Activated CD4-positive, alpha-beta T cell treated with anti-CD3 and anti-CD28 coated beads, Interleukin-2, amount 10 ng/mL, durations not matched to agents 24 days and 14 days (primary cell): ENCODE data around the gene COMMD1. TPM values are rescaled to one million over a fixed set of nuclear protein-coding genes. Genes with fewer than 3 reads are reported as not detected.
"Not testable (repeated sequence)": the region's sequence is repeated elsewhere in the genome, so short reads cannot be mapped to it uniquely, and the experiment has no call there.

Source experiments
- DNase-seq: peaks from one replicate; pipeline ENCODE4 v3.0.0; 2022
- H3K27ac Mint-ChIP-seq: one replicate; pipeline ENCODE4 v1.8.0; 2022; ENCODE audit warnings: mild to moderate bottlenecking, mixed read lengths
- H3K27me3 Mint-ChIP-seq: one replicate; pipeline ENCODE4 v1.8.0; 2022; ENCODE audit warnings: mixed read lengths
- H3K36me3 Mint-ChIP-seq: one replicate; pipeline ENCODE4 v1.8.0; 2022; ENCODE audit warnings: low read depth, mild to moderate bottlenecking, mixed read lengths
- H3K4me1 Mint-ChIP-seq: one replicate; pipeline ENCODE4 v1.8.0; 2021; ENCODE audit warnings: mixed read lengths
- H3K4me3 Mint-ChIP-seq: one replicate; pipeline ENCODE4 v1.8.0; 2022; ENCODE audit warnings: mild to moderate bottlenecking, moderate library complexity, mixed read lengths
- H3K9me3 Mint-ChIP-seq: one replicate; pipeline ENCODE4 v1.8.0; 2021; ENCODE audit warnings: mixed read lengths
- intact Hi-C: fragments of 100-400 bp; cut with micrococcal nuclease; formaldehyde crosslinking; loops from one replicate; pipeline ENCODE4 v1.15.1; 2023
- total RNA-seq: library from RNA; stranded (reverse); gene quantifications from 2 replicates; pipeline ENCODE4 v1.2.3, GENCODE V29; 2022

The COMMD1 gene
- 27.2 and 27.6 TPM in 2 replicates for total RNA-seq

DNA sequence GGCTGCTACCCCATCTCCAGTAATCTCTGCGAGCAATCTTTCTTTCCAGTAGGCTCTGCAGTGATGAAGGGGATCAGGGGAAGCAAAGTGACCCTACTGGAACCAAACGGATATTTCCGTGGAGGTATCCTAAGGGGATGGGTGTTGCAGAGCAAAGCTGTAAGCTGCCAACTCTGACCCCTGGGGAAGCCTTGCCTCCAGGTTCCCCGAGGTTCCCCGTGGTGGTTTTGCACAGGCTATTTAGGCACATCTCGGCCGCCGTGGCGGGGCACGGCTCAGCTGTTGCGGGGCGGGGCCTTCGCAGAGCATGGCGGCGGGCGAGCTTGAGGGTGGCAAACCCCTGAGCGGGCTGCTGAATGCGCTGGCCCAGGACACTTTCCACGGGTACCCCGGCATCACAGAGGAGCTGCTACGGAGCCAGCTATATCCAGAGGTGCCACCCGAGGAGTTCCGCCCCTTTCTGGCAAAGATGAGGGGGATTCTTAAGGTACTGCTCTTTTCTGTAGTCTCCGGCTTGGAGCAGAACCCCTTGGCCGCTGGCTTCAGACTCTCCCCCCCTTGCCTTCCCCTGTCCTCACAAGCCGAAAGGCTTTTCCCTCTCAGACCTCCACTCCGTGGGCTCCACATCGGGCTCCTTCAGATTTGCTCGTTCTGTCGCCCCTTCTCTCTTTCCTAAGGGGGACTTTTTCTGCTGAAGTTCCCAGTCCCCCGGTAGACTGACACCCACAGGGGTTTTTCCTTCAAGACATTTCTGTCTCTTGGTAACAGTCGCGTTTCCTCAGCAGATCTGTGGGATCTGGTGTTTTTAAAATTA, at the start of gene COMMD1:
TSS of gene COMMD1 (plus strand) at position 303 of the 814 bp plus-strand sequence. CDS start at position 308, 5 bp downstream.
- intact Hi-C loops, result loop anchor here (1.0 to 5.0 kb wide), 4 partner anchors 17 to 402 kb away; partner anchors contain the start of genes B3GNT2, CCT4 and FAM161A
- peak; percentile 95 for DNase-seq
- Mint-ChIP-seq H3K36me3 (no peaks in the 10 kb centered on the region), H3K27me3 (no peaks in the 10 kb centered on the region), H3K9me3 (no peaks in the 10 kb centered on the region), H3K4me3 (peak within 1 kb of the TSS; percentile 89), H3K4me1 (peaks cover 10% of the 10 kb centered on the region), H3K27ac (peak within 1 kb of the TSS; percentile 82)

- H3K27me3 Mint-ChIP-seq, result no peaks in the 10 kb centered on the region
- DNase-seq, result no peak
- H3K27ac Mint-ChIP-seq, result no peak overlapping the region
- H3K4me3 Mint-ChIP-seq, result no peak overlapping the region
- H3K4me1 Mint-ChIP-seq, result peaks cover 16% of the 10 kb centered on the region
- intact Hi-C loops, result loop anchor here (10.0 kb wide), 1 partner anchor 382 kb away; the partner anchor contains the start of gene USP34
- H3K9me3 Mint-ChIP-seq, result no peaks in the 10 kb centered on the region
- peaks cover 17% of the 10 kb centered on the region for H3K36me3 Mint-ChIP-seq
Measured at GRCh38 chr2:61857224-61857623, 48.2 kb upstream of the COMMD1 start.

- Mint-ChIP-seq H3K27me3 (no peaks in the 10 kb centered on the region), H3K9me3 (no peaks in the 10 kb centered on the region), H3K4me1 (peaks cover 2% of the 10 kb centered on the region), H3K4me3 (no peak overlapping the region), H3K36me3 (peaks cover 52% of the 10 kb centered on the region), H3K27ac (no peak overlapping the region)
- DNase-seq, result no peak
- intact Hi-C loops, result no loop called here
Measured at GRCh38 chr2:61862085-61862484, 43.4 kb upstream of the COMMD1 start.

GRCh38 chr2:61866482-61867089, 38.9 kb upstream of the COMMD1 start:
- H3K4me1 Mint-ChIP-seq, intact Hi-C loops, H3K27ac Mint-ChIP-seq, H3K27me3 Mint-ChIP-seq, H3K9me3 Mint-ChIP-seq, H3K4me3 Mint-ChIP-seq, DNase-seq: not testable (repeated sequence)
- H3K36me3 Mint-ChIP-seq, result peaks cover 71% of the 10 kb centered on the region

- intact Hi-C loops, result no loop called here
- no peaks in the 10 kb centered on the region for H3K4me1 Mint-ChIP-seq
- no peak overlapping the region for H3K27ac Mint-ChIP-seq
- peaks cover 67% of the 10 kb centered on the region for H3K36me3 Mint-ChIP-seq
- H3K27me3 Mint-ChIP-seq, result no peaks in the 10 kb centered on the region
- H3K9me3 Mint-ChIP-seq, result no peaks in the 10 kb centered on the region
- no peak overlapping the region for H3K4me3 Mint-ChIP-seq
- DNase-seq, result no peak
Measured at GRCh38 chr2:61876400-61876799, 29.1 kb upstream of the COMMD1 start.

GRCh38 chr2:61877571-61878245, 27.8 kb upstream of the COMMD1 start:
- Mint-ChIP-seq H3K36me3 (peaks cover 67% of the 10 kb centered on the region), H3K4me3 (no peak overlapping the region), H3K4me1 (no peaks in the 10 kb centered on the region), H3K27me3 (no peaks in the 10 kb centered on the region), H3K9me3 (no peaks in the 10 kb centered on the region), H3K27ac (no peak overlapping the region)
- intact Hi-C loops, result no loop called here
- DNase-seq, result no peak

DNA sequence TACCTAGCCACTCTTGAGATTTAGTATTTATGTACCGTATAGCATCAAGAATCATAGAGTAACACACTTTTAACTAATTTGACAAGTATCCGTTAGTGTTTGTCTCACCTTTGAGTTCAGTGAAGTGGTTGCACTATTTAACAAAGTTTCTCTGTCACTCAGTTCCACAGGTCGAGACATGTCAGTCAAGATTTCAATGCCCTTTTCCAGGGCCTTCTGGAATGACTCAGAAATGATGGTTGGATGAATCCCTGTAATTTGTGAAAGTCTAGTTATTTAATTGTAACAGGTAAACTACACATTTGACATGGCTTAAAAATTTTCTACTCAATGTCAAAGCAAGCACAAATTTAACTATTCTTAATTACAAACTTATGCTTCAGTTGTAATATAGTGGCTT, 26.7 kb upstream of the COMMD1 start:
- Mint-ChIP-seq H3K27ac (no peak overlapping the region), H3K4me3 (no peak overlapping the region), H3K4me1 (no peaks in the 10 kb centered on the region), H3K27me3 (no peaks in the 10 kb centered on the region), H3K9me3 (no peaks in the 10 kb centered on the region), H3K36me3 (peaks cover 67% of the 10 kb centered on the region)
- intact Hi-C loops, result no loop called here
- DNase-seq, result no peak

DNA sequence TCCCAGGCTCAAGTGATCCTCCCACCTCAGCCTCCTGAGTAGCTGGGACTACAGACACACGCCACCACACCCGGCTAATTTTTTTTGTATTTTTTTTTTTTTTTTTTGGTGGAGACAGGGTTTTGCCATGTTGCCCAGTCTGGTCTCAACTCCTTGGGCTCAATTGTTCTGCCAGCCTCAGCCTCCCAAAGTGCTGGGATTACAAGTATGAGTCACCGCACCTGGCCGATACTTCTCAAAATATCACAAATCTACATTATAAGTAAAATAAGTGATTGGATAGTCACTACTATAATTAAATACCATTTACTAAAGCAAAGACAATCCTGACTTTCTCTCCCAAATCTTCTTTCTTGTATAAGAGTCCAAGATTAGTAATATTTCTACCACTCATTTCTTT, 26.1 kb upstream of the COMMD1 start:
- H3K9me3 Mint-ChIP-seq, H3K27me3 Mint-ChIP-seq, H3K4me1 Mint-ChIP-seq, intact Hi-C loops, H3K4me3 Mint-ChIP-seq, H3K27ac Mint-ChIP-seq, DNase-seq: not testable (repeated sequence)
- H3K36me3 Mint-ChIP-seq, result peaks cover 62% of the 10 kb centered on the region

DNA sequence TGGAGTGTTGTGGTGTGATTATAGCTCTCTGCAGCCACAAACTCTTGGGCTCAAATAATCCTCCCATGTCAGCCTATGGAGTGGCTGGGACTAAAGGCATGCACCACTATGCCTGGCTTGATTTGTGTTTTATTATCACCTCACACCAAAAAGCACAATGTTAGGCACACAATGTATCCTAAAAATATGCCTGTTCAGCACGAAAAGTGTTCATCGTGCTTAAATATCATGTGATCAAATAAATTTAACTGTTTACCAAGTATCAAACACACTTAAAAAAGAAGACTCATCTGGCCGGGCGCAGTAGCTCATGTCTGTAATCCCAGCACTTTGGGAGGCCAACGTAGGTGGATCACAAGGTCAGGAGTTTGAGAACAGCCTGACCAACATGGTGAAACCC, 22.6 kb upstream of the COMMD1 start:
- no peak overlapping the region for H3K4me3 Mint-ChIP-seq
- no peaks in the 10 kb centered on the region for H3K9me3 Mint-ChIP-seq
- no peak overlapping the region for H3K27ac Mint-ChIP-seq
- no peak for DNase-seq
- peaks cover 17% of the 10 kb centered on the region for H3K4me1 Mint-ChIP-seq
- intact Hi-C loops, result loop anchor here (10.0 kb wide), 1 partner anchor 822 kb away; the partner anchor contains the start of gene EHBP1
- peaks cover 65% of the 10 kb centered on the region for H3K36me3 Mint-ChIP-seq
- no peaks in the 10 kb centered on the region for H3K27me3 Mint-ChIP-seq

DNA sequence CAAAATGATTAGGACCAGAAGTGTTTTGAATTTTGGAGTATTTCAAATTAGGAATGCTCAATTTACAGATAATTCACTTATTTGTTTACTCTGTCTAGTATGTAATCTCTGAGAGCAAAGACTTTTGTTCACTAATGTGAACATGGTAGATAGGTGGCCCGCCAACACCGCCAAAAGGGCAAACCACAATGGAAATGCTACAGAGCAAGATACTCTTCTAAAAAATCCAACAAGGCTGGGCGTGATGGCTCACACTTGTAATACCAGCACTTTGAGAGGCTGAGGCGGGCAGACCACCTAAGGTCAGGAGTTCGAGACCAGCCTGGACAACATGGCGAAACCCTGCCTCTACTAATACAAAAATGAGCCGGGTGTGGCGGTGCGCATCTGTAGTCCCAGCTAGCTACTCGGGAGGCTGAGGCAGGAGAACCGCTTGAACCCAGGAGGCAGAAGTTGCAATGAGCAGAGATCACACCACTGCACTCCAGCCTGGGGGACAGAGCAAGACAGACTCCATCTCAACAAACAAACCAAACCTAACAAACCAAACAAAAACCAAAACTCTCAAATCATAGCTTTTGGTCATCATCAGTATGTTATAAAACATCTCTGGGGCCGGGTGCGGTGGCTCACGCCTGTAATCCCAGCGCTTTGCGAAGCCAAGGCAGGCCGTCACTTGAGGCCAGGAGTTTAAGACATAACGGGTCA, 19.4 kb upstream of the COMMD1 start:
- Mint-ChIP-seq H3K27me3 (no peaks in the 10 kb centered on the region), H3K36me3 (peaks cover 47% of the 10 kb centered on the region), H3K9me3 (no peaks in the 10 kb centered on the region), H3K4me1 (peaks cover 22% of the 10 kb centered on the region), H3K27ac (no peak overlapping the region), H3K4me3 (peak overlapping the region; percentile 99)
- DNase-seq, result no peak
- intact Hi-C loops, result loop anchor here (10.0 kb wide), 1 partner anchor 819 kb away; the partner anchor contains the start of gene EHBP1

- intact Hi-C loops, result loop anchor here (1.0 to 10.0 kb wide), 9 partner anchors 18 to 1701 kb away; partner anchors contain the start of genes COMMD1, EHBP1, FAM161A and MDH1
- Mint-ChIP-seq H3K27ac (peak overlapping the region; percentile 99), H3K36me3 (peaks cover 37% of the 10 kb centered on the region), H3K4me3 (peak overlapping the region; percentile 99), H3K9me3 (no peaks in the 10 kb centered on the region), H3K4me1 (peaks cover 22% of the 10 kb centered on the region), H3K27me3 (no peaks in the 10 kb centered on the region)
- DNase-seq, result peak; percentile 75
Measured at GRCh38 chr2:61887717-61888266, 17.7 kb upstream of the COMMD1 start.

- H3K9me3 Mint-ChIP-seq, result no peaks in the 10 kb centered on the region
- intact Hi-C loops, result loop anchor here (1.0 to 10.0 kb wide), 9 partner anchors 17 to 1700 kb away; partner anchors contain the start of genes COMMD1, EHBP1, FAM161A and MDH1
- H3K4me3 Mint-ChIP-seq, result peak within 1 kb of the TSS; percentile 99
- H3K36me3 Mint-ChIP-seq, result peaks cover 34% of the 10 kb centered on the region
- no peaks in the 10 kb centered on the region for H3K27me3 Mint-ChIP-seq
- peak within 1 kb of the TSS; percentile 99 for H3K27ac Mint-ChIP-seq
- peak; percentile 97 for DNase-seq
- peaks cover 22% of the 10 kb centered on the region for H3K4me1 Mint-ChIP-seq
Measured at GRCh38 chr2:61888267-61889055, 17.0 kb upstream of the COMMD1 start, which contains the start of gene CCT4. CCT4 (minus strand) TSS chr2:61888656; CDS start chr2:61888507, 149 bp downstream.
